ENCODE data around the gene ATG5. TPM values are rescaled to one million over a fixed set of nuclear protein-coding genes. Genes with fewer than 3 reads are reported as not detected.

The ATG5 gene
- polyA plus RNA-seq, 1 donor (not counting 4 experiments of a cell fraction or from before 2014, with no cell fraction given), result 60.0 TPM

DNA sequence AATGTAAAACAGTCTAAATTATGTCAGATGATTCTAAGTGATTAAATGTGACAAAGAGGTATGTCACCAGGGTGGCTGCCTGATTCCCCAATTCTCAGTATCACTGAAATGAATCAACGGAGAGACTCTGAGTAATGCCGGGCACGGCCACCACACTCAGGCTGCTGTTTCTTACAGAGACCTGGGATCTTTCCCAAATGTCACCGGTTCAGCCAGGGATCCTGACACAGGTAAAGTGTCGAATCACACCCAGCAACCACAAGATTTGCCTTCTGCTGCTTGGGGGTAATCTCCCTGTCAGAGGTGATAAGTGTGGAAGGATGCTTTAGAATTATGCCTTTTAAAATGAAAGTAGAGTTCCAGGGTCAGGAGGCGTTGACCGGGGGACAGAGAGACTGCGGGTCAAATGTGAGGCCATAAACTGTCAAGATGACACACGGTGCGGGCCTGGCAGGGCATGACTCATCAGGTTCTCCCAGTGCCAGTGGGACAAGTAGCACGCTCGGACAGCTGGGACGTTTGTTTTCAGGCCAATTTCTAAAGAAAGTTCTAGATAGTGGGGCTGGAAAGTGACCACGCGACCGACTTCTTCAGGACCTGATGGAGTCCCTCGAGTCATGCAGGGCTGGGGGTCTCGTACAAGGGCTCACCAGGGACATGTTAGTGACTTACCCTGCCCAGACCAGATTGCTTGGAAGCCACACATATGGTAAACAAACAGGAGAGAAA, 190.5 kb downstream of the ATG5 start:
- Histone ChIP-seq H4K20me1 (ENCODE audit: control insufficient read depth, extremely low read depth, insufficient read depth, low read length) (no peaks in the 10 kb centered on the region), H3K27me3 (ENCODE audit: control insufficient read depth, extremely low read depth, insufficient read depth, low read length) (no peaks in the 10 kb centered on the region), H3K4me1 (ENCODE audit: control insufficient read depth, extremely low read depth, insufficient read depth, low read length) (peaks cover 18% of the 10 kb centered on the region), H3K4me3 (ENCODE audit: control insufficient read depth in 2 of 3, extremely low read depth in 1 of 3, insufficient read depth in 2 of 3, low read depth in 1 of 3, low read length in 3 of 3) (peak overlapping the region in 2 of 3 experiments; percentile 14 to 37), H3K36me3 (ENCODE audit: control insufficient read depth in 2 of 2, extremely low read depth in 1 of 2, insufficient read depth in 2 of 2, low read length in 2 of 2) (no peaks in the 10 kb centered on the region), H3K9me1 (ENCODE audit: control insufficient read depth, extremely low read depth, insufficient read depth, low read length) (no peaks in the 10 kb centered on the region), H3K79me2 (ENCODE audit: control insufficient read depth, insufficient read depth, low read length) (no peaks in the 10 kb centered on the region), H3K27ac (ENCODE audit: control insufficient read depth, insufficient read depth, low read length) (peak overlapping the region; percentile 79), H3K9ac (ENCODE audit: control insufficient read depth, extremely low read depth, insufficient read depth, low read length) (peak overlapping the region; percentile 58), H3K4me2 (ENCODE audit: control insufficient read depth, extremely low read depth, insufficient read depth, low read depth, low read length) (peak overlapping the region; percentile 81), H3K9me3 (ENCODE audit: control insufficient read depth, low read depth, low read length) (no peaks in the 10 kb centered on the region), H2AFZ (ENCODE audit: control insufficient read depth, low read length) (peak overlapping the region; percentile 87)
- no peak for DNase-seq (ENCODE audit: low read depth, low spot score)
- no peak for FAIRE-seq
- TF ChIP-seq EZH2 (IDR thresholded peaks at IDR 0.05; ENCODE audit: low read length), result no peak
- TF ChIP-seq, protein P1, sequence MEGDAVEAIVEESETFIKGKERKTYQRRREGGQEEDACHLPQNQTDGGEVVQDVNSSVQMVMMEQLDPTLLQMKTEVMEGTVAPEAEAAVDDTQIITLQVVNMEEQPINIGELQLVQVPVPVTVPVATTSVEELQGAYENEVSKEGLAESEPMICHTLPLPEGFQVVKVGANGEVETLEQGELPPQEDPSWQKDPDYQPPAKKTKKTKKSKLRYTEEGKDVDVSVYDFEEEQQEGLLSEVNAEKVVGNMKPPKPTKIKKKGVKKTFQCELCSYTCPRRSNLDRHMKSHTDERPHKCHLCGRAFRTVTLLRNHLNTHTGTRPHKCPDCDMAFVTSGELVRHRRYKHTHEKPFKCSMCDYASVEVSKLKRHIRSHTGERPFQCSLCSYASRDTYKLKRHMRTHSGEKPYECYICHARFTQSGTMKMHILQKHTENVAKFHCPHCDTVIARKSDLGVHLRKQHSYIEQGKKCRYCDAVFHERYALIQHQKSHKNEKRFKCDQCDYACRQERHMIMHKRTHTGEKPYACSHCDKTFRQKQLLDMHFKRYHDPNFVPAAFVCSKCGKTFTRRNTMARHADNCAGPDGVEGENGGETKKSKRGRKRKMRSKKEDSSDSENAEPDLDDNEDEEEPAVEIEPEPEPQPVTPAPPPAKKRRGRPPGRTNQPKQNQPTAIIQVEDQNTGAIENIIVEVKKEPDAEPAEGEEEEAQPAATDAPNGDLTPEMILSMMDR (optimal IDR thresholded peaks at IDR 0.05 in 1 of 3, IDR thresholded peaks at IDR 0.05 in 1 of 3, conservative IDR thresholded peaks at IDR 0.05 in 1 of 3; ENCODE audit: extremely low read depth in 1 of 3, insufficient read depth in 2 of 3, low read length in 3 of 3), result no peak
- dilution Hi-C loops (cut with MboI; ENCODE audit: extremely low pct_ligation_motif_present, low sequenced_read_pairs), result no loop called here

Small RNA genes within 50 kb of the gene (small RNA-seq; reads per million reads assigned to genes)
- gene RF00015 (ENCODE audit: insufficient read length in 3 of 3, low read depth in 3 of 3, low replicate concordance in 1 of 3) (0 reads per million in 3 experiments), gene RN7SL47P (ENCODE audit: insufficient read length in 3 of 3, low read depth in 3 of 3, low replicate concordance in 1 of 3) (0 reads per million in 3 experiments), gene RNU6-344P (ENCODE audit: insufficient read length in 3 of 3, low read depth in 3 of 3, low replicate concordance in 1 of 3) (0 reads per million in 3 experiments)

Other genes starting within 250 kb of the ATG5 start
- gene PRDM1, start 239.4 kb downstream of the ATG5 start, polyA plus RNA-seq, result 3.9 to 8.6 TPM (median 6.7 TPM) in 3 replicates
- gene CRYBG1, start 35.0 kb upstream of the ATG5 start, polyA plus RNA-seq, result 33.8 to 54.7 TPM (median 36.9 TPM) in 3 replicates

Measured in keratinocyte (primary cell).